ENCODE data around the gene CPLX1. TPM values are rescaled to one million over a fixed set of nuclear protein-coding genes. Genes with fewer than 3 reads are reported as not detected.
A peak's percentile ranks its signal among the peaks of the same experiment; 100 is the strongest.

The CPLX1 gene
- polyA plus RNA-seq, 1 donor (not counting 4 experiments of a cell fraction or from before 2014, with no cell fraction given) = 0.04 TPM

DNA sequence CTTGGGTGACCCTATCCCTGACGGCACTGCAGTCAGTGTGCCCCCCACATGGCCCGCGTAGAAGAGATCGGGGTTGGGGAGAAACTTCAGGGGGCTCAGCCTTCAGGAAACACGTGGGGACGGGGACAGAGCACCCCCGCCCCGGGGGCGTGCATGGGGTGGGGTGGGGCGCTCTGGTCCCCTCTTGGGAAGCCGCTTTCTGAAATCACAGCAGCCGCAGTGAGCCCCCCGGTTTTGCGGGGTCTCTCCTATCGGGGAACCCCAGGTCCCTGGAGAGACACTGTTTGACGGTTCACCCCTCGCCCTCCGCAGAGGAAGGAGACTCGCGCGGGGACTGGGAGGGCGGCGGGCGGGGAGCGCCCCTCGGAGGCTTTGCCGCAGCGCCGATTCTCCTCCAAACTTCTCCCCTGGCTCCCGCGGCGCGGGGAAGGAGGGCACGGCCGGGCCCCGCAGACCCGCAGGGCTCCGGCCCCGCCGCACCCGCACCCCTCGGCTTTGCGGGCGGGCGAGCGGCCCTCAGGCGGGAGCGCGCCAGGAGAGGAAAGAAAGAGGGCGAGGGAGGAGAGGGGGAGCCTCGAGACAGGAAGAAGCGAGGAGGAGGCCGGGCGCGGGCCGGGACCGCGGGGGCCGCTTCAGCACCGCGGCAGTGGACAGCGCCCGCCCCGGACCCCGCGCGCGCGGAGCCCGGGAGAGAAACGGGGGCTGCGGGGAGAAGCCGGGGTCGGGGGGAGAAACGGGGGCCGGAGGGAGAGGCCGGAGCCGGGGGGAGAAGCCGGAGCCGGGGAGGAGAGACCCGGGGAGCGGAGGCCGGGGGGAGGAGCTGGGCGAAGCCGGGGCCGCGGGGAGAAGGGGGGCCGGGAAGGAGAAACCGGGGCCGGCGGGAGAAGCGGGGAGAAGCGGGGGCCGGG is 612 bp downstream of the CPLX1 start:
- no peak for FAIRE-seq

GRCh38 chr4:824461-825062 is 1.4 kb downstream of the CPLX1 start:
- peaks cover 2% of the 10 kb centered on the region for H3K9me3 ChIP-seq (ENCODE audit: control insufficient read depth, low read depth, low read length)
- no peak overlapping the region for H3K27ac ChIP-seq (ENCODE audit: control insufficient read depth, insufficient read depth, low read length)
- FAIRE-seq = no peak
- TF ChIP-seq EZH2 (IDR thresholded peaks at IDR 0.05; ENCODE audit: low read length) = no peak
- TF ChIP-seq, protein P1, sequence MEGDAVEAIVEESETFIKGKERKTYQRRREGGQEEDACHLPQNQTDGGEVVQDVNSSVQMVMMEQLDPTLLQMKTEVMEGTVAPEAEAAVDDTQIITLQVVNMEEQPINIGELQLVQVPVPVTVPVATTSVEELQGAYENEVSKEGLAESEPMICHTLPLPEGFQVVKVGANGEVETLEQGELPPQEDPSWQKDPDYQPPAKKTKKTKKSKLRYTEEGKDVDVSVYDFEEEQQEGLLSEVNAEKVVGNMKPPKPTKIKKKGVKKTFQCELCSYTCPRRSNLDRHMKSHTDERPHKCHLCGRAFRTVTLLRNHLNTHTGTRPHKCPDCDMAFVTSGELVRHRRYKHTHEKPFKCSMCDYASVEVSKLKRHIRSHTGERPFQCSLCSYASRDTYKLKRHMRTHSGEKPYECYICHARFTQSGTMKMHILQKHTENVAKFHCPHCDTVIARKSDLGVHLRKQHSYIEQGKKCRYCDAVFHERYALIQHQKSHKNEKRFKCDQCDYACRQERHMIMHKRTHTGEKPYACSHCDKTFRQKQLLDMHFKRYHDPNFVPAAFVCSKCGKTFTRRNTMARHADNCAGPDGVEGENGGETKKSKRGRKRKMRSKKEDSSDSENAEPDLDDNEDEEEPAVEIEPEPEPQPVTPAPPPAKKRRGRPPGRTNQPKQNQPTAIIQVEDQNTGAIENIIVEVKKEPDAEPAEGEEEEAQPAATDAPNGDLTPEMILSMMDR (optimal IDR thresholded peaks at IDR 0.05 in 1 of 3, IDR thresholded peaks at IDR 0.05 in 1 of 3, conservative IDR thresholded peaks at IDR 0.05 in 1 of 3; ENCODE audit: extremely low read depth in 1 of 3, insufficient read depth in 2 of 3, low read length in 3 of 3) = no peak
- dilution Hi-C loops (cut with MboI; ENCODE audit: extremely low pct_ligation_motif_present, low sequenced_read_pairs) = no loop called here
- no peaks in the 10 kb centered on the region for H3K9me1 ChIP-seq (ENCODE audit: control insufficient read depth, extremely low read depth, insufficient read depth, low read length)
- no peak overlapping the region for H3K9ac ChIP-seq (ENCODE audit: control insufficient read depth, extremely low read depth, insufficient read depth, low read length)
- H3K79me2 ChIP-seq (ENCODE audit: control insufficient read depth, insufficient read depth, low read length) = no peaks in the 10 kb centered on the region
- H2AFZ ChIP-seq (ENCODE audit: control insufficient read depth, low read length) = no peak overlapping the region
- H3K4me3 ChIP-seq (ENCODE audit: control insufficient read depth in 2 of 3, extremely low read depth in 1 of 3, insufficient read depth in 2 of 3, low read depth in 1 of 3, low read length in 3 of 3) = no peak overlapping the region
- peaks cover 77% of the 10 kb centered on the region for H3K27me3 ChIP-seq (ENCODE audit: control insufficient read depth, extremely low read depth, insufficient read depth, low read length)
- DNase-seq (ENCODE audit: low read depth, low spot score) = no peak
- H4K20me1 ChIP-seq (ENCODE audit: control insufficient read depth, extremely low read depth, insufficient read depth, low read length) = no peaks in the 10 kb centered on the region
- H3K4me2 ChIP-seq (ENCODE audit: control insufficient read depth, extremely low read depth, insufficient read depth, low read depth, low read length) = no peak overlapping the region
- no peaks in the 10 kb centered on the region for H3K36me3 ChIP-seq (ENCODE audit: control insufficient read depth in 2 of 2, extremely low read depth in 1 of 2, insufficient read depth in 2 of 2, low read length in 2 of 2)
- no peaks in the 10 kb centered on the region for H3K4me1 ChIP-seq (ENCODE audit: control insufficient read depth, extremely low read depth, insufficient read depth, low read length)

More for the DNA sequence above, 612 bp downstream of the CPLX1 start:
- H3K79me2 ChIP-seq (ENCODE audit: control insufficient read depth, insufficient read depth, low read length) = no peaks in the 10 kb centered on the region
- DNase-seq (ENCODE audit: low read depth, low spot score) = no peak
- no peak overlapping the region for H3K4me2 ChIP-seq (ENCODE audit: control insufficient read depth, extremely low read depth, insufficient read depth, low read depth, low read length)
- peaks cover 71% of the 10 kb centered on the region for H3K27me3 ChIP-seq (ENCODE audit: control insufficient read depth, extremely low read depth, insufficient read depth, low read length)
- no peaks in the 10 kb centered on the region for H3K36me3 ChIP-seq (ENCODE audit: control insufficient read depth in 2 of 2, extremely low read depth in 1 of 2, insufficient read depth in 2 of 2, low read length in 2 of 2)
- no peak overlapping the region for H2AFZ ChIP-seq (ENCODE audit: control insufficient read depth, low read length)
- no peaks in the 10 kb centered on the region for H3K4me1 ChIP-seq (ENCODE audit: control insufficient read depth, extremely low read depth, insufficient read depth, low read length)
- H3K9me3 ChIP-seq (ENCODE audit: control insufficient read depth, low read depth, low read length) = no peaks in the 10 kb centered on the region
- no peaks in the 10 kb centered on the region for H4K20me1 ChIP-seq (ENCODE audit: control insufficient read depth, extremely low read depth, insufficient read depth, low read length)
- H3K27ac ChIP-seq (ENCODE audit: control insufficient read depth, insufficient read depth, low read length) = no peak overlapping the region
- H3K9me1 ChIP-seq (ENCODE audit: control insufficient read depth, extremely low read depth, insufficient read depth, low read length) = no peaks in the 10 kb centered on the region
- peak; percentile 64 for TF ChIP-seq EZH2 (IDR thresholded peaks at IDR 0.05; ENCODE audit: low read length)
- TF ChIP-seq, protein P1 (optimal IDR thresholded peaks at IDR 0.05 in 1 of 3, IDR thresholded peaks at IDR 0.05 in 1 of 3, conservative IDR thresholded peaks at IDR 0.05 in 1 of 3; ENCODE audit: extremely low read depth in 1 of 3, insufficient read depth in 2 of 3, low read length in 3 of 3) = no peak
- H3K9ac ChIP-seq (ENCODE audit: control insufficient read depth, extremely low read depth, insufficient read depth, low read length) = no peak overlapping the region
- peak overlapping the region in 1 of 3 experiments; percentile 24 for H3K4me3 ChIP-seq (ENCODE audit: control insufficient read depth in 2 of 3, extremely low read depth in 1 of 3, insufficient read depth in 2 of 3, low read depth in 1 of 3, low read length in 3 of 3)
- dilution Hi-C loops (cut with MboI; ENCODE audit: extremely low pct_ligation_motif_present, low sequenced_read_pairs) = no loop called here

All from keratinocyte (primary cell).